Measurements from ENCODE around the gene ARHGEF19.

- TF ChIP-seq CTCF (IDR thresholded peaks at IDR 0.05; ENCODE audit: low read depth, low read length, poor library complexity, severe bottlenecking): no peak
- no peak for TF ChIP-seq EZH2phosphoT487 (IDR thresholded peaks at IDR 0.05; ENCODE audit: borderline replicate concordance, low read length)
Measured at GRCh38 chr1:16229976-16230740, 17.7 kb upstream of the ARHGEF19 start.

Data from DOHH2 (cell line).